Stimulated activated CD4-positive, alpha-beta T cell treated with anti-CD3 and anti-CD28 coated beads, TNF-alpha, amount 100 ng/mL, for 1 hour (primary cell): ENCODE measurements around the gene SPNS2.

Experiments used
- DNase-seq, 3 donors: peaks; one replicate each; pipeline ENCODE4 v3.0.0-alpha.2; 2020; ENCODE audit warnings: low read depth in 3 of 3, low spot score in 1 of 3

Gene SPNS2

DNA sequence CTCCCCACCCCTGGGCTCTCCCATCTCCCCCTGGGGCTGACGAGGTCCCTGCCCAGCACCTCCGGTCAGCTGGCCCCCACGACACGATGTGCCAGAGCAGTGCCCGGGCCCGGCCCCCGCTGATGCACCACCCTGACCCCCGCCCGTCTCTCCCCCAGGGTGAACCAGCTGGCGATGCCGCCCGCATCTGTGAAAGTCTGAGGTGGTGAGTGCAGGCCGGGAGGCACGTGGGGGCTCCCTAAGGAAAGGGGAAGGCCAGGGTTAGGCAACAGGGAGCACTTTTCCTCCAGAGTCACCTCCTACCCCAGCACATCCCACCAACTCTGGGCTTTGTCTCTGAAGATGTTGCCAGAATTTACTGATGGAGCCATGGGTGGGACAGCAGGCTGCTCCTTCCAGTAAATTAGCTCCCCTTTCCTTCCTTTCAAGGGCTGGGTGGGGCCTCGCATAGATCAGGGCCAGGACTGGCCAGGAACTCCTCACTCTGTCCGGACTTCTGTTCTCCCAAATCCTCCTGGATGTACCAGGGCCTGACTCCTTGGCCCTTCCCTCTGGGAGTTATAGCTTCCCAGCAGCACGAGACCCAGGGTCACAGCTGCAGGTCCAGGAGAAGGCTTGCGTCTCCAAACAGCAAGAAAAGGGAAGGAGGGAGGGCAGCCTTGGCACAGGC lies 38.2 kb downstream of the SPNS2 start:
- no peak for DNase-seq

DNA sequence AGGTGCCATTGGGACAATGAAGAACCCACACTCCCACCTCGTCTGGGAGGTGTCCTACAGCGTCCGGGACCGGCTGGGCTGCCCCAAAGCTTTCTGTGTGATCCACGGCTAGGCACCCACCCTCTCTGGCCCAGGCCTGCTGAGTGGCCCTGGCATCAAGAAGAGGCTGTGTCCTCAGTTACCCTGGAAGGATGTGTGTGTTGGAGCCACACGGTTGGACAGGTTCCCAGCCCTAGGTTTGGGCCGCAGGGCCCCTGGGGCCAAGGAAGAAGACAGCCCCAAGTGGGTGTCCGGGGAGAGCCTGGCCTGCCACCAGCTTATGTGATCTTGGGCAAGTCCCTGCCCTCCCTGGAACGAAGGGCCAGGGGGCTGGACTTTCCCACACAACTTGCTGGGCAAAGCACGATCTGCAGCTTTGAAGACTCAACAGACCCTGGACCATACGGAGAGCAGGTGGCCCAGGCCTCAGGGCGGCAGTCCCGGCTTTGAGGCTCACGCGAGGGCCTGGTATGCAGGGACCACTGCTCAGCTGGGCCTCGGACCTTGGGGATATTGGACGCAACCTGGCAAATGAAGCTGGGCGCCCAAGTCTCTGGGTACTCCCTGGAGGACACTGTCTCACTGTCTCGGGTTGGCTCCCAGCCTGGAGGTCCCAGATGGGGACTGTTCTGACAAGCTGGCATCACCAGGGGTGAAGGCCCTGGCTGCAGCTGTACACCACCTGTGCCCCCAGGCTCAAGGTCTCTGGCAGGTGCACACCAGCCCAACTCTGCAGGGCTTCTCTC lies 39.0 kb downstream of the SPNS2 start:
- DNase-seq = no peak

DNA sequence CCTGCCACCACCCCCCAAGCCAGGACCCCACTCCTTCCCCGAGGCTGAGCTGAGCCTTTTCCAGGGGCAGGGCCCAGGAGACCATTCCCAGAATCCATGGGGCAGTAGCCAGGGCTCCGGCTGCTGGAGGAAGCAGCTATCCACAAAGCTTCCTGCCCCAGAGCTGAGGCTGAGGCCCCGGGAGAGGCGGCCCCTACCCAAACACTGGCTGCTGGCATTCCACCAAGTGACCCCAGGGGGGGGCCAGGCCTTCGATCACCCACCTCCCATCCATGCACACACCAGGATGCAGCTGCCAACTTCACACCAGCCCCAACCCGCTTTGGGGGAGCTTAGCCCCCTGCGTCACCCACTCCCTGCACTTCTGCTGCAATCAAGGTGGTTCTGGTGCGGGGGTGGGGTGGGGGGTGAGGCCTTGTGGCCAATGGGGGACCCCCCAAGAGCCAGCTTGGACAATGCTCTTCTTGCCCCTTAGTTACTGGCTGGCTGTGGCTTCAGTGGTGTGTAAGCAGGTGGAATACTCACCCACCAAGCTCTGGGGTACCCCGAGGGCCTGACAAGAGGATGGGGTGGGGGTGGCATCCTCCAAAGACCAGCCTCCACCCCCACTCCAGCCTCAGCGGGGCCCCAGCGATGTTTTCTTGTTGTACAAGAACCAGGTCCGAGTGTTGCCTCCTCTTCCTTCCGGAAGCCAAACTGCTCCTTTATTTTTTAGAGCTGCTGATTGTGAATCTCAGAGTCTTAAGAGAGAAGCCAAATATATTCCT lies 39.7 kb downstream of the SPNS2 start:
- DNase-seq = no peak

DNA sequence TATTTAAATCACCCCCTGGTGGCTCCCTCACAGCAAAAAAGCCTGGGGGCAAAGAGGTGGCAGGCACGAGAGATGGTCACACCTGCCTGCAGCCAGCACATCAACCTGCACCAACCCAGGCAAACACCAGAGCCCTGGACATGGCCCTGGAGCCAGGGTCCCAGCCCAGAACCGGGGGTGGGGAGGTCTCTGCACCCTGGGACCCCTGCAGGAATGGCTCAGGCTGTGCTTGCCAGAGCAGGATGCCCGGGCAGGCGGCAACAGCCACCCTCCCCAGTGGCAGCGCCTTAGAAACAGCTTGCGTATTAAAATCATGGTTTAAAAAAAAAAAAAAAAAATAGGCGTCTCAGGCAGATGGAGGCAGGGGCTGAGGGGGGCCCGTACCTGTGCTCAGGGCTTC lies 40.3 kb downstream of the SPNS2 start:
- DNase-seq = no peak

DNA sequence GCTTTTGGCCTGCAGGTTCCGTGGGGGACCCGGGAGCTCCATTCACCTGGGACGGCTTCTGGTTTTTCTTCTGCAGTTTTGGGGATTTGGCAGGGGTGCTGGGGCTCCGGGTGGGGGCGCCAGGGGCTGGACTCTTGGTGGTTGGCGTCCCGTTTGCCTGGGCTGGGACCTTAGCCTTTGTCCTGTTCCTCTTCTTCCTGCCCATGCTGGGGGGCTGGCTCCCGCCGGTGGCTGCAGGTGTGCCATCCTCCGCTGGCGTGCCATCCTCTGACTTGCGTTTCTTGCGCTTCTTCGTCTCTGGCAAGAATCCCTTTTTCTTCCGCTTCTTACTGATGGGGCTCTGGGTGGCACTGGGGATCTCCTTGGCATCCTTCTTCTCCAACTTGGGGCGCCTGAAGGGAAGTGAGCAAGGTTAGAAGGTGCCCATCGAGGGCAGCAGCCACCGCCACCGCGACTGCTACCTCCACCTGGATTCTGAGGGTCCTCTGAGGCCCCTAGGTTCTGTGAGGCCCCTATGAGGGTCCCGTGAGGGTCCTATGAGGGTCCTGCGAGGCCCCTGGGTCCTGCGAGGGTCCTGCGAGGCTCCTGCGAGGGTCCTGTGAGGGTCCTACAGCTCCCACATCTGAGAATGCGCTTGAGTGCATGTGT lies 41.0 kb downstream of the SPNS2 start:
- DNase-seq = no peak

DNA sequence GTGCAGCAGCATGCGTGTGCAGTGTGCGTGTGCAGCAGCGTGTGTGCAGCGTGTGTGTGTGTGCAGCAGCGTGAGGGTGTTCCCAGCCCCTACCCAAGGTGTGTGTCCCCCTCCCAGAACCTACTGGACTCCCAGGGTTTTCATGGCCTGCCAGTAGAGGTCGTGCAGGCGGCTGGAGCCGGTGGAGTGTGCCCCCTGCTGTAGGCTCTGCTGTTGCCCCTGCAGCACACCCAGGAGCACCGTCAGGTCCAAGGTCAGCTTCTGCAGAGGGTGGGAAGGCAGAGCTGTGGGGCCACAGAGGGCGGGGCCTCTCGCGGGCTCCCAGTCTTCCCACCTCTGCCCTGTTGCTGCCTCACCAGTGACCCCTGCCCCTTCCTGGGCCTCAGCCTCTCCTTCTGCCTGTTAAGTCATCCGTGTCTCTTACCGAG lies 41.6 kb downstream of the SPNS2 start:
- no peak for DNase-seq

DNA sequence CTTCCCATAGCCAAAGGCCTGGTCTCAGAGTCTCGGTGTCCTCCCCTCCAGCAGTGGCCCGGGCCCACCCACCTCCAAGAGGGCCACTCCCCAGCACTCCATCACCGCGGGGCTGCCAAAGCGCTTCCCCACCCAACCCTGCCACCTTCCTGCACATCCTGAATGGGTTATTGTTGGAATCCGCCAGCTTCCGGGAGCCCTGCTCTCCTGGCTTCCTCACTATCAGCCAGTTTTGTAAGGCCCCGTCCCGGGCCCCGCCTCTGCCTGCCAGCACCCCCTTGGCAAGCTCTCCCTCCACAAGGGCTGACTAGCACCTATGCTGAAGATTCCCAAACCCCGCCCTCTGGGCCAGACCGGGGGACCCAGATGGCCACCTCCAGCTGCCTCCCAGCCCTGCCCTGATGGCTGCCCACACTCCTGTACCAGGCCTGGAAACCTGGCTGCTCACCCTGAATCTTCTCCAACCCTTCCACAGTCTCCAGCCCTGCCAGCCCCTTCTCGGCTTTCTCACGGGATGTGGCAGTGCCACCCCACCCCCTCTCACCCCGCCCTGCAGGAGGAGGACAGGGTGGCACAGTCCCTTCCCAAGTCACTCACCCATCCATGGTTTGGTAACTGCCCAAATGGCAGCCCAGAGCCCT lies 42.1 kb downstream of the SPNS2 start:
- no peak for DNase-seq

DNA sequence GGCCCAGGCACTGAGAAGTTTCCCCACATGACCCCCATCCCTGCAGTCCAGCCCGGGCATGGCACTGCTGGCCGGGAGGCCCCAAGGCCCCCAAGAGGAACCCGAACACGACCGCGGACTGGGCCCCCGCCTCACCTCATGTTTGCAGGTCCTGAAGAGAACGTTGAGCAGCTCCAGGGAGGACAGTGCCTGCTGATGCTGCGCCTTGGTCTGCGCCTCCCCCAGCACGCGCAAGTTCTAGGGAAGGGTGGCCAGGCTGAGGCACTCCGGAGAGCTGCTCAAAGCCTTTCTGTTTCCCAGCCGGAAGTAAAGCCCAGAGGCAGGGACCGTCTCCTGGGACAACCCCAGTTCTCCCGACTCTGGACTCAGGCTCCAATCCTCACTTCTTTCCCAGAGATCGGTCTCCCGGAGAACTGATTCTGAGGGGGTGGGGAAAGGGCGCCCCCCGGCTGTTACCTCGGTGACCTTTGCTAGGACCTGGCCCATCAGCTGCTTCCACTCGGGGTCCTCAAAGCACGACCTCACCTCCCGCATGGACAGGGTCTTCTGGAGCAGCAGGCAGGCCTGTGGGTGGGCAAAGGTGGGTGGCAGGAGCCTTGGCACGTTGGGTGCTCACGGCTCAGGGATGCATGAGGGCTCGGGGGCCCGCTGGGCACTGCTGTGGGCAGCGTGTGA lies 42.8 kb downstream of the SPNS2 start:
- DNase-seq = no peak

DNA sequence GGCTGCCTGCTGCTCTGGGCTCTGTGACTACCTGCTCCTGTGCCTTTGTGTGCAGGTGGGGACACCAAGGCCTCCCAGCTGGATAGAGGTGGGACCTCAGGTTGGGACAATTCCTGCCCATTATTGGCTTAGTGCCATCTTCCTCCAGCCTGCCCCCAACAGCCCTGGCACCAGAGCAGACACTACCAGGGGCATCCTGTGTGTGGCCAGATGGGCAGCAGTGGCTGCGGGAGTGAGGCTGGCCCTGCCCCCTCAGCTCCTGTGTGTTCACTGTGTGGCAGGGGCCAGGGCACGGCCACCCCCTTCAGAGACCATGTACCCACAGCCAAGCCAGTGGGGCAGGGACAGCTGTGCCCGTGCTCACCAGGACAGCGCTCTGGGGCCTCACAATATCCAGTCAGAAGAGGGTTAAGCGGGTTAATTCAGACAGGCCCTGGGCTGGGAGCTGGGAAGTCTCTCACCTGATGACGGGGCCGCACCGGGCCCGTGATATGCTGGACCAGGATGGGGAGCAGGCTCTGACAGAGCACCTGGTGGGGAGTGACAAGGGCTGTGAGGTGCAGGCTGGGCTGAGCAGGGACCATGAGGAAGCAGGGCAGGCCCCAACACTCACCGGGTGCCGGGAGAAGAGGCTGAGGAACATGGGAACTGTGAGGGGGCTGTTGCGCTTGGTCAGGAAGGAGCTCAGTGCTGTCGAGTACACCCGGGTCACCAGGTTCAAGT lies 43.5 kb downstream of the SPNS2 start:
- no peak for DNase-seq

DNA sequence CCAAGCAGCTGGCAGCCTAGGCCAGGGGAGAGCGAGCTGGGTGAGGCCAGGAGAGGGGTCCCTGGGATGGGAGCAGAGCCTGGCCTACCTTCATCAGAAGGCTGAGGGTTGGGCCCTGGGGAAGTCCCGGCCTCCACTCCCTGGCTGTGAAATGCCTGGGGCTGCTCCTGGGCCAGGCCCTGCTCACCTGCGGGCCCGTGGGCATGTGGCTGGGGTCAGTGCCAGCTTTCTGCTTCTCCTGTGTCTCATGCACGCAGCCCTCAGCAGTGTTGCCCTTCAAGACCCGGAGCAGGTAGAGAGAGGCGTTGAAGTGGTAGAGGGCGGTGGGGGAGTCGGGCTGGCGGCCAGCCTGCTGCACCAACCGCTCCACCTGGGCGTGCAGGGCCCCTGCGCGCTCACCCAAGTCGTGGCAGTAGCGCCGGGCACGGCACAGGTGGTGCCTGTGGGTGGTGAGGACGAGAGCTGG lies 44.1 kb downstream of the SPNS2 start:
- DNase-seq = no peak

DNA sequence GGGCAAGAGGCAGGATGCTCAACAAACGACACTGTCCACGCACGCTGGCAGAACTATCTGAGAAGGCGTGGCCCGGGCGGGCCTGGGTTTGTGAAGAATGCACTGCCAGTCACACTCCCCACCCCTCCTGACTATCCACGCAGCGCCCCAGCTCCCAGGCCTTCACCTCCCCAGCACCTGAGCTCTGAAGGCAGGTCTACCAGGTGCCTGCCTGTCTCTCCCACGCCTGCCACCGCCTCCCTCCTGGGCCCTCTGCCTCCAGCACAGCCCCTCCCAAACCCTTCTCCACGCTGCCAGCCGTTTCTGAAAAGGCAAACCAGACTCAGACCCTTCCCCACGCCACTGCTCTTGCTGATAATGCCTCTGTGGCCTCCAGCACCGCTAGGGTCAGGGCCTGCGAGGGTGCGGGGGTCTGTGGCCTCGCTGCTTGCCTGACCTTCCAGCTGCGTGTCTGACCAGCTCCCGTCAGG lies 44.9 kb downstream of the SPNS2 start:
- DNase-seq = no peak

DNA sequence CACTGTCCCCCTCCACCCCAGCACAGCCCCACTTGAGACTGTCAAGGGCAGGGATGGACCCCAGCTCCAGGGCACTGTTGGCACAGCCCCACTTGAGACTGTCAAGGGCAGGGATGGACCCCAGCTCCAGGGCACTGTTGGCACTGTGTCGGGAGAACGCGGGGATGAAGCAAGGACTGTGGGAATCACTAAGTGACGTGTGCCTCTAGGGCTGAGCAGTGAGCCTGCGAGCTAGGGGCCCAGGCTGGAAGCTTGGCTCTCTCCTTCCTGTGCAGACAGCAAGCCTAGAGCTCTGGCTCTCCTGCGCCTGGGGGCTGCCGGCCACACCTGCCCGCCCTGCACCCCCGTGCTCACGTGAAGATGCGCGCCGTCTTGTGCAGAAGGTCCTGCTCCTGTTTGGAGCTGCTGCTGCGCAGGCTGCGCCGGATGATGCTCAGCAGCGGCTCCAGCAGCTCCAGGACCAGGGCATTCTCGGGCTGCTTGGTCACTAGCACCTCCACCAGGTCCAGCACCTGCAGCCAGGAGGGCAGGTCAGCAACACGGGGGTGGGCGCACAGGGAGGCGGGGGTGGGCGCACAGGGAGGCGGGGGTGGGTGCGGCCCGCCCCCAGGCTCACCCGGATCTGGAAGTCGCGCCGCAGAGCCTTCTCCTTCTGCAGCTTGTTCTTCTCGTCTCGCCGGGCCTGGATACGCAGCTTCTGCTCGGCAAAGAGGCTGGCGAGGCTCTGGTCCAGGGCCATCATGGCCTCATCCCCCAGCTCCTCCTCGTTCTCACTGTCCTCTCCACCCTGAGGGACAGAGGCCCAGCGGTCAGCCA lies 45.7 kb downstream of the SPNS2 start:
- DNase-seq = no peak

DNA sequence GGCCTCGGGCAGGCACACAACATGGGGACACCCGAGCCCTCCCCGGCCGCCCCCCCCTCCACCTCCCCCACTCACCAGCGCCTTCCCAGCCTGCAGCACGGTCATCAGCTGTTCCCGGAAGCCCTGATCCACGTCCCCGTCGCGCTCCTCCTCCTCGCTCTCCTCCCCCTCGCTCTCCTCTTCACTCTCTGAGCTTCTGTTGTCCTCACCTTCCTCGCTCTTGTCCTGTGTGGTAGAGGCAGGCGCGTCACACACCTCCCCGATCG lies 46.2 kb downstream of the SPNS2 start:
- no peak for DNase-seq

DNA sequence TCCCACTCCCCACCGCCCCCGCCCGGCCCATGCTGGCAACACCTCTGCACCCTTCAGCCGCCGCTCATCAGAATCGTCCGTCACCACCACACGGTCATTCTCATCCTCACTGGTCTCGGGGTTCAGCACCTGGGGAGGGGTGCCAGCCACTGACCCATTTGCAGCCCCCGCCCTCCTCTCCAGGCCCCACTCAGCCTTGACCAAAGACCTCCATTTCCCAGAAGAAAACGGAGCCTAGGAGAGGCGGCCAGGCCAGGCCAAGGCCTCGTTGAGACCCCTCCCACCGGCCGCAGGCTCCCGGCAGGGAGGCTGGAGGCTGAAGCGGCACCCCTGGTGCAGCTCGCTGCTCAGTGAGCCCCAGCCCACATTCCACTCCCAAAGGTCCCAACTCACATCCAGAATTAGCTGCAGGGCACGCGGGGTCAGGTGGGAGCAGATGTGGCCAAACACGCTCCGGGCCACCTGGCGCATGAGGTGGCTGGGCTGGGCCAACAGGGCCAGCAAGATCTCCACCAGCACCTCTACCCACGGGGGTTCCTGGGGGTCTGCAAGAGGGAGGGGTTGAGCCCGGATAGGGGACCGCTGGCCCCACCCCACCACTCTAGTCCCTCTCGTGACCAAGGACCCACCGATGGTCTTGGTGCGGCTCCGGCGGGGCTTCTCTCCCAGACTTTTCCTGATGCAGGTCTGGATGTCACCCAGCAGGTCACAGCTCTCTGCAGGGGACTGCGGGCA lies 46.7 kb downstream of the SPNS2 start:
- DNase-seq = no peak

DNA sequence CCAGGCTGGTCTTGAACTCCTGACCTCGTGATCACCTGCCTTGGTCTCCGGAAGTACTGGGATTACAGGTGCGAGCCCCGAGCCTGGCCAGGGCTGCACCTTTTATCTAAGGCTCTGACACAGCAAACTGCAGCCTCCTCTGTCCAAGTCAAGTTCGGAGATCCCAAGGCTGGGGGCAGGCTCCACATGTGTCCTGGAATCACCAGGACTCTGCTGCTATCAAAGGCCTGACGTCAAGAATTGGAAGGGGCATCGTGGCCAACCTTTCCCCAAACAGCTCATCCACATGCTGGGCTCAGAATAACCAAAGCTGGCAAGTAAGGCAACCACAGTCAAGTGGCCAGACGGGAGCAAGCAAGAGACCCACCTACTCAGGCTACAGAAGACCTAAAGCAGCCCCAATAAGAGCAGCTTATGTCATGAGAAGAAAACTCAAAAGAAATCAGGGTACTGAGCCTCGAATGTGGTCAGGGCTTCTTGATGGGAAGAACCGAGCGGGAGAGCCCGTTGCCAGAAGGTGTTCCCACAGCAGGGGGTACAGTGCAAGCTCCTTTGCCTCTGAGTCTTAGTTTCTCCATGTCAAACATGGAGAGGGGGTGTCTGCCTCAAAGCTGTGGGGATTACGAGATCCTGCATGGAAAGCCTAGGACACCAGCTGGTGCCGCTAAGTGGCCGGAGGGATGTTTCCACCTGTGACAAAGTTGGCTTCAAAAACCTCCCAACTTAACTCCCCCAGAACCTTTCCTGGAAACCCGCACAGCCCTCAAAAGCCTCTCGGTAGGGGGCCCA lies 48.6 kb downstream of the SPNS2 start:
- DNase-seq = no peak

DNA sequence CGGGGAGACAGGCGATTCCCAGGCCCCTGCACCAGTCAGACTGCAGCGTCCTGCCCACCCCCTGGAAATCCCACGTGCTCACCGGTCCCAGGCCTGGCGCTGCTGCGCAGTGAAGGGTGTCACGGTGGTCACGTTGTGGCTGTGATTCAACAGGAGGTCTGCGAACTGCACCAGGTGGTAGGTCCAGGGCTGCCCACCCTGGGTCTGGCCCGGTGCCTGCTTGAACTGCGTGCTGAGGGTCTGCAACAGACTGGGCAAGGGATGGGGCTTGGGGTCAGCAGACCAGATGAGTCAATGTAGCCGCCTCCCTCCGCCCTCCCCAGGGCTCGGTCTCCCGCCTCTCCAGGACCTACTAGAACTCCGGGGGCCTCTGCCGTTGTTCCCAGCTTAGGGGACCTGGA lies 49.4 kb downstream of the SPNS2 start:
- no peak for DNase-seq

DNA sequence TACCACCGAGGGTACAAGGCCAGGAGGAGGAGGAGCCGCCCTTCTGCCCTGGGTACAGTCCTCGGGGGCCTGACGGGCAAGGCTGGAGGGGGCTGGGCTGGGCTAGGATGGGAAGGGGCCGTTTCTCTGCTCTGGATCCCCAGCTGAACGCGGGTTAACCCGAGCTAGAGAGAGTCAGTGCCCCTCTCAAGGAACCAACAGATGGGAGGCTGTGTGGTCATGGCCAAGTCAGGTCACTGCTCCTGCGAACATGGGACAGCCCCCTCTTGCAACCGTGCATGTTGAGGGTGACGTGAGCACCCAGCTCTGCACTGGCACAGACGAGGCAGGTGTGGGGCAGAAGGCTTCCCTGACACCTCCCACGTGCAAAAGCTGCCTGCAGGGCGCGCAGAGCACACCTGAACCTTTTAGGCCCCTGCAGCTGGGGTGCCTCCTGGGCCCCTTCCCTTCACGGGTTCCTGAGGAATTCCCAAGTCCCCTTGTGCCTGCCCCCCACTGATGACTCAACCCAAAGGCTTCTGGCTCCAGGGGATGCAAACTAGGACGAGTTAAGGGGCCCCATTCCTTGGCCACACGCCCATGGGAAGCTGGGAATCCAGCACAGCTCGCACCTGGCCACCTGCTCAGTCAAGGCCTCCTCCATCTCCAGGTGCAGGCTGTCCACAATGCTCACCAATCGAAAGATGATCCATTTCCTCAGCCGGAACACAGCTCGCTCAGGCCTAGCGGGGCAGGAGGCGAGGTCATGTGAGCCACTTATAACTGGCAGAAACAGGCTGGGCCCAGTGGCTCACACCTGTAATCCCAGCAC lies 50.2 kb downstream of the SPNS2 start:
- DNase-seq = no peak
